OCI-LY7 (cell line): Measurements from ENCODE around the gene GLE1.

Experiments
- EZH2phosphoT487 ChIP-seq: fragments of 200-600 bp; sonication (generic); IDR thresholded peaks from 2 replicates; pipeline ENCODE4 v1.6.1; 2018; ENCODE audit warnings: low read depth, borderline replicate concordance, mild to moderate bottlenecking, mixed run types, antibody characterized with exemption, low read length, moderate library complexity, mixed read lengths
- TF ChIP-seq, protein P1 (sequence below): fragments of 200-600 bp; sonication (generic); conservative IDR thresholded peaks from 2 replicates; pipeline ENCODE4 v1.5.1; 2014; ENCODE audit warnings: mild to moderate bottlenecking, antibody characterized with exemption, low read length, moderate library complexity, mixed read lengths

DNA sequence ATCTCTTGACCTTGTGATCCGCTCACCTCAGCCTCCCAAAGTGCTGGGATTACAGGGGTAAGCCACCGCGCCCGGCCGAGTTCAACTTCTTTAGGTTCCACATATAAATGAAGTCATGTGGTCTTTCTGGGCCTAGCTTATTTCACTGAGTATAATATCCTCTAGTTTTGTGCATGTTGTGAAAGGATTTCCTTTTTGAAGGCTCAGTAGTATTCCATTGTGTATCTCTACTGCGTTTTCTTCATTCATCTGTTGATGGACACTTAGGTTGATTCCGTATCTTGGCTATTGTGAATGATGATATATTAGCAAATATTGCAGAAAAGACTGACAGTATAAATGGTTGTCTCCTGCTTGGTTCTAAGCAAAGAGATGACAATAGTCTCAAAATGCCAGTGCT, 28.7 kb upstream of the GLE1 start:
- TF ChIP-seq, protein P1, sequence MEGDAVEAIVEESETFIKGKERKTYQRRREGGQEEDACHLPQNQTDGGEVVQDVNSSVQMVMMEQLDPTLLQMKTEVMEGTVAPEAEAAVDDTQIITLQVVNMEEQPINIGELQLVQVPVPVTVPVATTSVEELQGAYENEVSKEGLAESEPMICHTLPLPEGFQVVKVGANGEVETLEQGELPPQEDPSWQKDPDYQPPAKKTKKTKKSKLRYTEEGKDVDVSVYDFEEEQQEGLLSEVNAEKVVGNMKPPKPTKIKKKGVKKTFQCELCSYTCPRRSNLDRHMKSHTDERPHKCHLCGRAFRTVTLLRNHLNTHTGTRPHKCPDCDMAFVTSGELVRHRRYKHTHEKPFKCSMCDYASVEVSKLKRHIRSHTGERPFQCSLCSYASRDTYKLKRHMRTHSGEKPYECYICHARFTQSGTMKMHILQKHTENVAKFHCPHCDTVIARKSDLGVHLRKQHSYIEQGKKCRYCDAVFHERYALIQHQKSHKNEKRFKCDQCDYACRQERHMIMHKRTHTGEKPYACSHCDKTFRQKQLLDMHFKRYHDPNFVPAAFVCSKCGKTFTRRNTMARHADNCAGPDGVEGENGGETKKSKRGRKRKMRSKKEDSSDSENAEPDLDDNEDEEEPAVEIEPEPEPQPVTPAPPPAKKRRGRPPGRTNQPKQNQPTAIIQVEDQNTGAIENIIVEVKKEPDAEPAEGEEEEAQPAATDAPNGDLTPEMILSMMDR = no peak
- TF ChIP-seq EZH2phosphoT487 = no peak
